GM18499 (cell line): Measurements from ENCODE around the gene ZNF81.
"Not testable (repeated sequence)": the region's sequence is repeated elsewhere in the genome, so short reads cannot be mapped to it uniquely, and the experiment has no call there.

Experiments used
- ATAC-seq: cut with Tn5 transposase; IDR thresholded peaks from one replicate; pipeline ENCODE4 v1.9.1; 2021; ENCODE audit warnings: moderate number of reproducible peaks; ENCODE audit not compliant: insufficient read depth, unreplicated experiment

ZNF81 gene

DNA sequence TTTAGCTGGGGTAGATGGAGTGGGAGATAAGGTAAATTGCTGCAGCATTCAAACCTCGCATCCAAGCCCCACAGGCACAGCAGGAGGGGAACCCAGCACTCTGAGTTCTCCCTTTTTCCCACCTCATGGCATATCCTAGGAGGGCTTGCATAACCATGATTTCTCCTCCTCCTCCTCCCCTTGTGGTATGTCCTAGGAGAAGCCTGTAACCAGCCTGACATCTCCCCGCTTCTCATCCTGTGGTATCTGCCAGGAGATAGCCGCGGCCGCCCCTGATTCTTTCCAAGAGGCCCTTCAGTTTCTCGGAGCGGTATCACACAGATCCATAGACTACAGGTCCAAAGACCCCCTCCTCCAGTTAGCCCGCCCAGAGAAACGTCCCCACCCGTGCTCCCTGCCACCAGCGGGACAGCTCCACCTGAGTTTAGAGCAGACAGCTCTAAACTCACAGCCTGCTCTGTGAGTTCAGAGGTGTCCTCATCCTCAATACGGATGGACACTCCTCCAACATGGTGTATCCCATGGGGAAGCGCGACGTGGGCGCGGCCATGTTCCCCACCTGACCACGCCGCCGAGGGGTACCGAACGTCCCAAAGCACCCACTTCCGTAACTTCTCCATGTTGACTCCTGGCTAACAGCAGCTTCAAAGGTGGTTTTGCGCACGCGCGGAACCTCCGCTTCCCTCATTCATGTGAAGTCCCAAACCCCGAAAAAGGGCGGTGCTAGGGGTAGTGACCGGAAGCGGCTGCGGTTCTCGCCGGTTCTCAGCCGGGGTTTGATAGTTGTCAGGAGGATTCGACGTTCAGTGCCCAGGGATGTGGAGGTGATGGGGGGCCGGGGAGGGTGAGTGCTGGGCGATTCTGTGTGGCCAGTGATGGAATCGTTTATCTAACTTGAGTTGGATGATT, at the start of gene ZNF81:
ZNF81 (plus strand) TSS at position 739 of the 909 bp plus-strand sequence. CDS start 9,366 bp downstream, outside the sequence.
- peak; percentile 45 for ATAC-seq

DNA sequence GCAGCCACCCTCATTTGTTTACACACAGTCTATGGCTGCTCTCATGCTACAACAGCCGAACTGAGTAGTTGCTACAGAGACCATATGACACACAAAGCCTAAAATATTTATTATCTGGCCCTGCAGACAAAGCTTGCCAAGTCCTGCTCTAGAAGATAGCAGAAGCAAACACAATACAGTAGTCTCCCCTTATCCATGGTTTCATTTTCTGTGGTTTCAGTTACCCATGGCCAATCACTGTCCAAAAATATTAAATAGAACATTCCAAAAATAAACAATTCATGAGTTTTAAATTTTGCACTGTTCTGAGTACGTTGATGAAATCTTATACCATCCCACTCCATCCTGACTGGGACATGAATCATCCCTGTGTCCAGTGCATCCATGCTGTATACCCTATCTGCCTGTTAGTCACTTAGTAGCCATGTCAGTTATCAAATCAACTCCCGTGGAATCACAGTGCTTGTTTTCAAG, 40.2 kb upstream of the ZNF81 start:
- no peak for ATAC-seq

DNA sequence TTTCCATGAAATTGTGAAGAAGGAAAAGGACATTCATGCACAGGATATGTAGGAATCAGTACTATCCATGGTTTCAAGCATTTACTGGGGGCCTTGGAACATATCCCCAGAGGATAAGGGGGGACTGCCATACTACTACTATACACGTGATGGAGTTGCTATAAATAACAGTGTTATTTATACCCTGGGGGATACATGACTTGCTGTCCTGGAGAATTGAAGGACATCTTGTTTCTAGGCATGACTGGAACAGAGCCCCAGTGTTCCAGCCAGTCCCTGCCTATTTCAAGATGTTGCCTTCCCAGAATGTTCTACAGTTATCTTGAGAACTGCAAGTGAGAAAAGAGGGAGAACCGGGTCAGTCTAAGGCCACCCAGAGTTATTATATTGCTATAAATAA, 39.6 kb upstream of the ZNF81 start:
- ATAC-seq = no peak

GRCh38 chrX:47798861-47799260, 37.8 kb upstream of the ZNF81 start:
- ATAC-seq = no peak

GRCh38 chrX:47802589-47802988, 34.1 kb upstream of the ZNF81 start:
- ATAC-seq = no peak

- ATAC-seq = not testable (repeated sequence)
Observed at GRCh38 chrX:47803103-47803502, 33.6 kb upstream of the ZNF81 start.

DNA sequence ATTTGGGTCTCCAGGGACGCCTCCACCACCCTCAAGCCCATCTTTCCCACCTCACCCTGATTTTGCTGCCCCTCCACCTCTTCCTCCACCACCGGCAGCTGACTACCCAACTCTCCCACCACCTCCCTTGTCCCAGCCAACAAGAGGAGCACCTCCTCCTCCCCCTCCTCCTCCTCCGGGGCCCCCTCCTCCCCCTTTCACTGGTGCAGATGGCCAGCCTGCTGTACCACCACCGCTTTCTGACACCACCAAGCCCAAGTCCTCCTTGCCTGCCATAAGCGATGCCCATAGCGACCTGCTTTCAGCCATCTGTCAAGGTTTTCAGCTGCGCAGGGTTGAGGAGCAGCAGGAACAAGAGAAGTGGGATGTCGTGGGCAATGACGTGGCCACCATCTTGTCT, 32.4 kb upstream of the ZNF81 start:
- no peak for ATAC-seq

DNA sequence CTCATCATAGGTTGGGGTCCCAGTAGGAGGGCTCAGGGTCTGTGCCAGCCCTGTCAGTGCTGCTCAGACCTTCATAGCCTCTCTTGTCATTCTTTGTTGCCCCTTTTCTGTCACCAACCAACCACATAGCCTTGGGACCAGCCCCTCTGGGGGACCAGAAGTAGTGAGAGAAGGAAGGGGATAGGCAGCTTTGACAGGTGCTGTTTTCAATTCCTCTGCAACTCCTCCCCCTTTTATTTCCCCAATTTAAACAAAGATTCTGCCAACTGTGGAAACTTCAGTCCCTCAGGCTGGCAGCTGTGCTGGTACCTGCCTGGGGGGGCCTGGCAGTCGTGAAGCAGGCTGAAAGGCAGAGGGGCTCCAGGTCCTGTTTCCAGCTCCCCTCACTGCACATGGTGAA, 30.9 kb upstream of the ZNF81 start:
- not testable (repeated sequence) for ATAC-seq

GRCh38 chrX:47806415-47807271, 30.1 kb upstream of the ZNF81 start:
- not testable (repeated sequence) for ATAC-seq

DNA sequence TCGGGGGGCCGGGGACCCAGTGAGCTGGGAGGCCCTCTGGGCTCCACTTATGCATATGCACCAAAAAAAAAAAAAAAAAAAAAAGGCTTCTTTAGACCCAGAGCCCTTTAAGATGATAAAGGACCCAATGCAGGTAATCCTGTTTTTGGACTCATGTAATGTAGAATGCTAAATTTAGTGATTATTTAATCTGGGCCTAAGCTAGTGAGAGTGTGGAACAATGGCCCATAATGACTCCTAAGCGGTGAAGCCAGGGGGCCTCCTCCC, 29.5 kb upstream of the ZNF81 start:
- not testable (repeated sequence) for ATAC-seq

DNA sequence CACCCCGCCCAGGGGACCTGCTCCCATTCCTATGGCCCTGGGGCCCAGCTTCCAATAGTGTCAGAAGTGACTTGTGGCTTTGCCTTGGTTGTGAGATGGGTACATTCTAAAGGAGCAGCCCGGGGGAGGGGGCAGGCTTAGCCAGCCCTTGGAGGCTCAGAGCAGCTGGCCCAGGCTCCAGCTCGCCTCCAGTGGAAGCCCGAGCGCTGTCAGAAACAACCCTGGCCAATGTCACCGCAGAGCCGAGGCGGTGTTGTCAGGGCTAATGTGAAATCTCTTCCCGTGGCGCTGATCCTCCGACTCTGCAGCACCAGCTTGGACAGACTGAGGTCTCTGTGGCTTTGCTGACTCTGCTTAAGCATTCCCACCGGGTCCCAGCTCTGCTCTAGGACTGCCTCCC, 29.2 kb upstream of the ZNF81 start:
- ATAC-seq = no peak

DNA sequence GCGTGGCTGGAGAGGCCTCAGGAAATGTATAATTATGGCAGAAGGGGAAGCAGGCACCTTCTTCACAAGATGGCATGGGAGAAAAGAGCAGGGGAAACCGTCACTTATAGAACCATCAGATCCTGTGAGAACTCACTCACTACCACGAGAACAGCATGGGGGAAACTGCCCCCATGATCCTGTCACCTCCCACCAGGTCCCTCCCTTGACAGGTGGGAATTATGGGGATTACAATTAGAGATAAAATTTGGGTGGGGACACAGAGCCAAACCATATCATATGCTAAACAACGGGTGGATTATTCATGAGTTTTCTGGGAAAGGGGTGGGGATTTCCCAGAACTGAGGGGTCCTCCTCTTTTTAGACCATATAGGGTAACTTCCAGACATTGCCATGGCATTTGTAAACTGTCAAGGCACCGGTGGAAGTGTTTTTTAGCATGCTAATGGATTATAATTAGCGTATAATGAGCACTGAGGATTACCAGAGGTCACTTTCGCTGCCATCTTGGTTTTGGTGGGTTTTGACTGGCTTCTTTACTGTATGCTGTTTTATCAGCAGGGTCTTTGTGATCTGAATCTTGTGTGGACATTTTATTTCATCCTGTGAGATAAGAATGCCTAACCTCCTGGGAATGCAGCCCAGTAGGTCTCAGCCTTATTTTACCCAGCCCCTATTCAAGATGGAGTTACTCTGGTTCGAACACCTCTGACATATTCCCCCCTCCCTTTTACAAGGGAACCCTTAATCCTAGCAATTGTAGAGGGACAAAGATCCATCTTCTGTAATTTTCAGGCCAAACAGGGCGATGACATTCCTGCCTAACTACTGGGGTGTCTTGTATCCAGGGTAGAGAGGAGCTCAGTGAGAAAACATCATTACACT, 27.6 kb upstream of the ZNF81 start:
- no peak for ATAC-seq

DNA sequence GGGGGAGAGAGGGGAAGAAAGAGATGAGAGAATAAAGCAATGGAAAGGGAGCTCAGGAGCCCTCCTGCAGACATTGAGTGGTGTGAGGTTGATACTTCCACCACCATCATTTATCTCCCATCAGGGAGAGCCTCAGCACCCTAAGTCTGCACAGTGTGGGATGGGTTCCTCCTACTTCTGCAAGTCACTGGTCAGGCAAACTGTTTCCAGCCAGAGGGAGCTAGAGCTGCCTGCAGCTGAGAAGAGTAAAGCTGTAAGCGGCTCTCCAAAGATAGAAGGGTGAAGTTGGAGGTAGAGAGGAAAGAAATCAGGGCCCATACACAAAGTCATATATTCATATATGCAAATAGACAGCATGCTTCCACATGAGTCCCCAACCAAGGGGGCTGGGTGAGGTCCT, 21.9 kb upstream of the ZNF81 start:
- ATAC-seq = no peak

DNA sequence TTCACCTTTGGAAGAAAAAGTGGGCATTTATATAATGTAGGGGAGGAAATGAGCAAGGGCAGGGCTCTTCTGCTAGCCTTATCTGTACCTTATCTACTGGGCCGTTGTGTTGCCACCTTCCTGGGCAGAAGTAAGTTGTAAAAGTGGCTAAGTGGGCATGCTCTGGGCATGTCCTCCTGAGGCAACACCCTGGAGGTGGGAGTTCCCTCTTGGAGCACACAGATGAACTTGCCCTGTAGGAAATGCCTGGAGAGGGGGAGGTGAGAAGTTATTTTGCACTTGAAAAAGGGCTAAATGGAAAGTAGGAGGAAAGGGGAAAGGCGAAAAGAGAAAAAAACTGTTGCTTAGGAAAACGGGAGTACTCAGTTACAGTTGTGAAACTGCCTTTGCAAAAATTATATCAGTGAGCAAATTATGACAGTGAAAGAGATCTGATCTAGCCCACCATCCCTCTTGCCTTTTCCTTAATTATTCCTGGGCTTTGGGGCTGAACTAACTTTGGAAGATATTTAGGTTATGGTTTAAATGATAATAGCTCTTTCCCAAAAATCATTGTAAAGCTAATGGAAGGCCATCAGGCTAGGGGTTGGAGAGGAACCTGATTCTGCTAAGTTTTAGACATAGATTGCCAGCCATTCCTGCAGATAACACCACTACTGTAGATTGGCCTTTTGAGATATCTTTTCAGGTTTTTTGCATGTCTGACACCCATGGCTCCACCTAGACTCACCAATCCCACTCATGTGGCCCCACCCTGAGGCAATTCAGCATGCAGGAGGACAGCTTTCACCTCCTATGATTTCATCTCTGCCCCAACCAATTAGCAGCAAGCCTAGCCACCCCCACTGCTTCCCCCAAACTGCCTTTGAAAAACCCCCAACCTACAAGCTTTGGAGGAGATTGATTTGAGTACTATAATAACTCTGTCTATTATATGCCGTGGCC, 20.5 kb upstream of the ZNF81 start:
- no peak for ATAC-seq

GRCh38 chrX:47817421-47817820, 19.3 kb upstream of the ZNF81 start:
- ATAC-seq = no peak

- no peak for ATAC-seq
Observed at GRCh38 chrX:47817897-47818296, 18.8 kb upstream of the ZNF81 start.

- ATAC-seq = no peak
Observed at GRCh38 chrX:47828984-47829383, 7.7 kb upstream of the ZNF81 start.

GRCh38 chrX:47831788-47832187, 4.9 kb upstream of the ZNF81 start:
- no peak for ATAC-seq

DNA sequence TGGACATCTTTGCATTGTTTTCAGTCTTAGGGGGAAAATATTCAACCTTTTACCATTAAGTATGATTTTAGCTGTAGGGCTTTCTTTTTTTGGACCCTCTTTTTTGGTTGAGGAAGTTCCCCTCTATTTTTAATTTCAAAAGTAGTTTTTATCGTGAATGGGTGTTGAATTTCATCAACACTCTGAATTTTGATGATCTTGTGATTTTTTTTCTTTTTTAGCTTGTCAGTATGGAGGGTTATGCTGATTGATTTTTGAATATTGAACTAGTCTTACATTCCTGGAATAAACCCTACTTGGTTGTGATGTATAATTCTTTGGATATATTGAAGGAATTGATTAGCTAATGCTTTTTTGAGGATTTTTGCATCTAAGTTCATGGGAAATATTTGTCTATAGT, 1.7 kb downstream of the ZNF81 start:
- no peak for ATAC-seq
